BJ (cell line): ENCODE measurements around the gene KIFAP3. TPM values are rescaled to one million over a fixed set of nuclear protein-coding genes. Genes with fewer than 3 reads are reported as not detected.

ENCODE experiments used
- CTCF ChIA-PET: fragments of 350-600 bp; formaldehyde crosslinking; extraction: SDS; loops from one replicate; lab custom pipeline; 2021; ENCODE audit warnings: antibody characterized with exemption, inconsistent platforms; lab: Yijun Ruan, JAX
- POLR2A ChIA-PET: fragments of 300-600 bp; sonication (Branson Sonifier 250); formaldehyde crosslinking; extraction: SDS; loops from one replicate; lab custom pipeline; 2021; ENCODE audit warnings: antibody characterized with exemption; lab: Charles Lee
- DNase-seq: peaks from one replicate; pipeline ENCODE4 v3.0.0-alpha.2; 2011; ENCODE audit warnings: low read depth
- H3K27me3 ChIP-seq: 2 replicates; pipeline ENCODE4 v1.6.0; 2011; ENCODE audit warnings: low read length; ENCODE audit not compliant: control insufficient read depth, insufficient read depth
- H3K36me3 ChIP-seq: 2 replicates; pipeline ENCODE4 v1.5.1; 2011; ENCODE audit warnings: low read length; ENCODE audit not compliant: control insufficient read depth, insufficient read depth
- H3K4me3 ChIP-seq: 2 replicates; pipeline ENCODE4 v1.5.1; 2011; ENCODE audit warnings: low read depth, mild to moderate bottlenecking, control low read depth, low read length
- CTCF ChIP-seq: IDR thresholded peaks from 2 replicates; pipeline ENCODE4 v1.5.1; 2011; ENCODE audit warnings: low read depth, mild to moderate bottlenecking, control low read depth, inconsistent platforms, low read length, moderate library complexity; ENCODE audit not compliant: insufficient read depth
- polyA plus RNA-seq: library from polyadenylated mRNA; depleted of rRNA; stranded (reverse); fragments of >200 nt; gene quantifications from 2 replicates; pipeline ENCODE4 v1.2.3, GENCODE V29; 2011

The KIFAP3 gene
- polyA plus RNA-seq, 1 experiment, result 6.1 TPM

DNA sequence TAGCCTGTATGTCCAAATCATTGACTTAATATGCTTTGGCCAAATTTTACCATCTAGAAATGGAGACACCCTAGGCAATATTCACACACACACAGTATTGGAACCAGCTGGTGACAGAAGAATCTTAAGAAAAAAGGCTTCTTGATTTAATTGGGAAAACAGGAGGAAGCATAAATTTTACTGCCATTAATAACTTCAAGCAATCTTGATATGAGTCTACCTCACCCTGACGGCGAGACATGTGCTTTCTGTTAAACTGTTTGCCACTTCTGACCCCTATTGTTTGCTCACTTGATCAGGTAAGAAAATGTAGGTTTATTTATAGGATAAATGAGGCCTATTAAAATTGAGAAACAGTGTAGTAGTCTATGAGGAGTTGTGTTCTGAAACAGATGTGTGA lies 73.2 kb downstream of the KIFAP3 start:
- peak; percentile 6 for DNase-seq
- TF ChIP-seq CTCF, result no peak
- no peak overlapping the region for H3K4me3 ChIP-seq
- POLR2A ChIA-PET, result no interaction called here
- H3K36me3 ChIP-seq, result no peaks in the 10 kb centered on the region
- no peaks in the 10 kb centered on the region for H3K27me3 ChIP-seq
- CTCF ChIA-PET, result interaction anchor here (0.6 kb wide), 1 partner anchor 87 kb away, joined by 3 read pairs; no protein-coding TSS in a partner anchor

- H3K4me3 ChIP-seq, result no peak overlapping the region
- H3K36me3 ChIP-seq, result no peaks in the 10 kb centered on the region
- no peak for TF ChIP-seq CTCF
- DNase-seq, result no peak
- ChIA-PET POLR2A (interaction anchor here (0.6 kb wide), 1 partner anchor 1227 kb away, joined by 3 read pairs; no protein-coding TSS in a partner anchor), CTCF (interaction anchor here (0.9 kb wide), 1 partner anchor 20 kb away, joined by 3 read pairs; no protein-coding TSS in a partner anchor)
- no peaks in the 10 kb centered on the region for H3K27me3 ChIP-seq
Observed at GRCh38 chr1:169999761-170000160, 74.7 kb downstream of the KIFAP3 start.

DNA sequence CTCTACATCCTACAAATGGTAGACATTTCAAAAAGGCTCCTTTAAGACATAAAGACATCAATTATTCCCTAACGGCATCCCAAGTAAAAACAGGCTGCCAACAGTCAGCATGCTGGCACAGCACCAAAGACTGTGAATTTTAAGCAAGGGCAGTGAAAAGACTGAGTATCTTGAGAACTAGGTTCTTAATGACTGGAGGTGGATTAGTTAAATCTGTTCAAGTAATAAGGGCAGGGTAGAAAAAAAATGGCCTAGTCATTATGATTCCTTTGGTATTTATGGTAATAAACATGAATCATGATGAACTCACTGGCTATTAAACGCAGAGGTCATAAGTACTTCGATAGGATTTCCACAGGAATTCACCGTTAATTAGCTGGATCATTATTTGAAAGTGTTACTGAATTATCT lies 75.2 kb downstream of the KIFAP3 start:
- no peaks in the 10 kb centered on the region for H3K36me3 ChIP-seq
- H3K27me3 ChIP-seq, result no peaks in the 10 kb centered on the region
- no peak overlapping the region for H3K4me3 ChIP-seq
- peak; percentile 91 for DNase-seq
- no peak for TF ChIP-seq CTCF
- ChIA-PET POLR2A (interaction anchor here (0.6 kb wide), 1 partner anchor 1227 kb away, joined by 3 read pairs; no protein-coding TSS in a partner anchor), CTCF (interaction anchor here (0.9 kb wide), 1 partner anchor 19 kb away, joined by 3 read pairs; no protein-coding TSS in a partner anchor)

DNA sequence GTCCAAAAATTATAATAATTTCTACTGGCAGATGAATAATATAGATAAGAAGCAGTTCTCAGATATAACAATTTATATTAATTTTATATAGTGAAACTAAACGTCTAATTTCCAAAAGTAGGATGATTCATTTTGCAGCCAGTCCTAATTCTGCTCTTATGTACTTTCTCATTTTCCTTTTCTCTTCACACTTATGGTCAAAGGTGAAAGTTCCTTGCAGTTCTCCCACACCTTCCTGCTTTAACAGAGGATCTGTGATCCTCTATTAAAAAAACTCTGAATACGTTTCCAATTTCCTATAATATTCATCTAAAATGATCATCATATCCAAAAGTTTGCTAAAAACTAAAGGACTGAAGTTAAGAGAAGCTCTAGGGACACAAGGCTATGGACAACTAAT lies 78.5 kb downstream of the KIFAP3 start:
- ChIA-PET POLR2A (no interaction called here), CTCF (no interaction called here)
- no peak for TF ChIP-seq CTCF
- DNase-seq, result no peak
- H3K4me3 ChIP-seq, result no peak overlapping the region
- H3K27me3 ChIP-seq, result no peaks in the 10 kb centered on the region
- no peaks in the 10 kb centered on the region for H3K36me3 ChIP-seq

- TF ChIP-seq CTCF, result no peak
- Histone ChIP-seq H3K36me3 (no peaks in the 10 kb centered on the region), H3K27me3 (no peaks in the 10 kb centered on the region), H3K4me3 (no peak overlapping the region)
- DNase-seq, result no peak
- POLR2A ChIA-PET, result no interaction called here
- CTCF ChIA-PET, result no interaction called here
Observed at GRCh38 chr1:169989246-169989645, 85.2 kb downstream of the KIFAP3 start.
